ENCODE measurements around the gene ARL15. TPM values are rescaled to one million over a fixed set of nuclear protein-coding genes. Genes with fewer than 3 reads are reported as not detected.
A peak's percentile ranks its signal among the peaks of the same experiment; 100 is the strongest.

The ARL15 gene
- total RNA-seq, 1 experiment from 2014 or later, result 18.3 TPM

- no TSS peak for BruUV-seq (replicated peaks)
- Histone ChIP-seq H3K27ac (ENCODE audit: low read depth, low read length, poor library complexity, severe bottlenecking) (no peak overlapping the region), H3K36me3 (ENCODE audit: insufficient read depth, low read length, poor library complexity, severe bottlenecking) (no peaks in the 10 kb centered on the region), H3K9me3 (ENCODE audit: low read depth, low read length, poor library complexity, severe bottlenecking) (no peaks in the 10 kb centered on the region), H3K4me3 (ENCODE audit: low read depth, low read length, poor library complexity, severe bottlenecking) (no peak overlapping the region), H3K27me3 (replicated peaks; ENCODE audit: insufficient read depth, low read depth, low read length, poor library complexity) (no peaks in the 10 kb centered on the region), H3K4me1 (ENCODE audit: insufficient read depth, low read length, poor library complexity, severe bottlenecking) (no peaks in the 10 kb centered on the region)
- DNase-seq (ENCODE audit: low spot score), result no peak
- TF ChIP-seq EZH2 (IDR thresholded peaks at IDR 0.05; ENCODE audit: borderline replicate concordance, low read depth, low read length, poor library complexity, severe bottlenecking), result no peak
- intact Hi-C loops (cut with micrococcal nuclease; ENCODE audit: unreplicated experiment), result no loop called here
- POLR2A ChIA-PET (ENCODE audit: low non-redundant PET), result no interaction called here
- CTCF ChIA-PET, result no interaction called here
Observed at GRCh38 chr5:54162184-54162583, 148.2 kb downstream of the ARL15 start.

DNA sequence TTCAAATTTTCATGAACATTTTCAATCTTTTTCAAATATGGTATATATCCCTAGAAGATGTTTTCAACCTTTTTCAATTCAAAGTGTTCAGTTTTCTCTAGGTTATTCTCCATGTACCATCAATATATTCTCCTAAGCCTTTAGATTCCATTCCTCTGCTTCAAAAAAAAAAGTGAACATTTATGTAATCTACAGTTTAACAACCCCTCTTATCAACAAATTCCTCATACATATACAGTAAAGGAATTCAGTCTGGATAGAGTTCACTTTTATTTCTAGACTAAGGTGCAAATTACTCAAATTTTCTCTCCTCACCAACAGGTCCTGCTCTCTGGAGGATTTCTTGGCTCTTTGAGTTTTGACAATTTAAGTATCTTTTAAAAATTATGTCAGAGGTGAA lies 150.0 kb downstream of the ARL15 start:
- H3K9me3 ChIP-seq (ENCODE audit: low read depth, low read length, poor library complexity, severe bottlenecking), result no peaks in the 10 kb centered on the region
- ChIA-PET CTCF (no interaction called here), POLR2A (ENCODE audit: low non-redundant PET) (no interaction called here)
- H3K36me3 ChIP-seq (ENCODE audit: insufficient read depth, low read length, poor library complexity, severe bottlenecking), result no peaks in the 10 kb centered on the region
- intact Hi-C loops (cut with micrococcal nuclease; ENCODE audit: unreplicated experiment), result no loop called here
- DNase-seq (ENCODE audit: low spot score), result no peak
- H3K4me1 ChIP-seq (ENCODE audit: insufficient read depth, low read length, poor library complexity, severe bottlenecking), result no peaks in the 10 kb centered on the region
- no TSS peak for BruUV-seq (replicated peaks)
- no peaks in the 10 kb centered on the region for H3K27me3 ChIP-seq (replicated peaks; ENCODE audit: insufficient read depth, low read depth, low read length, poor library complexity)
- no peak overlapping the region for H3K27ac ChIP-seq (ENCODE audit: low read depth, low read length, poor library complexity, severe bottlenecking)
- H3K4me3 ChIP-seq (ENCODE audit: low read depth, low read length, poor library complexity, severe bottlenecking), result no peak overlapping the region
- no peak for TF ChIP-seq EZH2 (IDR thresholded peaks at IDR 0.05; ENCODE audit: borderline replicate concordance, low read depth, low read length, poor library complexity, severe bottlenecking)

GRCh38 chr5:54159893-54160195 lies 150.5 kb downstream of the ARL15 start:
- DNase-seq (ENCODE audit: low spot score), result no peak
- ChIA-PET CTCF (no interaction called here), POLR2A (ENCODE audit: low non-redundant PET) (no interaction called here)
- BruUV-seq (replicated peaks), result no TSS peak
- no peaks in the 10 kb centered on the region for H3K9me3 ChIP-seq (ENCODE audit: low read depth, low read length, poor library complexity, severe bottlenecking)
- H3K4me3 ChIP-seq (ENCODE audit: low read depth, low read length, poor library complexity, severe bottlenecking), result no peak overlapping the region
- TF ChIP-seq, protein P1, sequence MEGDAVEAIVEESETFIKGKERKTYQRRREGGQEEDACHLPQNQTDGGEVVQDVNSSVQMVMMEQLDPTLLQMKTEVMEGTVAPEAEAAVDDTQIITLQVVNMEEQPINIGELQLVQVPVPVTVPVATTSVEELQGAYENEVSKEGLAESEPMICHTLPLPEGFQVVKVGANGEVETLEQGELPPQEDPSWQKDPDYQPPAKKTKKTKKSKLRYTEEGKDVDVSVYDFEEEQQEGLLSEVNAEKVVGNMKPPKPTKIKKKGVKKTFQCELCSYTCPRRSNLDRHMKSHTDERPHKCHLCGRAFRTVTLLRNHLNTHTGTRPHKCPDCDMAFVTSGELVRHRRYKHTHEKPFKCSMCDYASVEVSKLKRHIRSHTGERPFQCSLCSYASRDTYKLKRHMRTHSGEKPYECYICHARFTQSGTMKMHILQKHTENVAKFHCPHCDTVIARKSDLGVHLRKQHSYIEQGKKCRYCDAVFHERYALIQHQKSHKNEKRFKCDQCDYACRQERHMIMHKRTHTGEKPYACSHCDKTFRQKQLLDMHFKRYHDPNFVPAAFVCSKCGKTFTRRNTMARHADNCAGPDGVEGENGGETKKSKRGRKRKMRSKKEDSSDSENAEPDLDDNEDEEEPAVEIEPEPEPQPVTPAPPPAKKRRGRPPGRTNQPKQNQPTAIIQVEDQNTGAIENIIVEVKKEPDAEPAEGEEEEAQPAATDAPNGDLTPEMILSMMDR (conservative IDR thresholded peaks at IDR 0.05; ENCODE audit: low read depth, low read length), result no peak
- no peak for TF ChIP-seq EZH2 (IDR thresholded peaks at IDR 0.05; ENCODE audit: borderline replicate concordance, low read depth, low read length, poor library complexity, severe bottlenecking)
- intact Hi-C loops (cut with micrococcal nuclease; ENCODE audit: unreplicated experiment), result no loop called here
- no peak overlapping the region for H3K27ac ChIP-seq (ENCODE audit: low read depth, low read length, poor library complexity, severe bottlenecking)
- no peaks in the 10 kb centered on the region for H3K36me3 ChIP-seq (ENCODE audit: insufficient read depth, low read length, poor library complexity, severe bottlenecking)
- H3K4me1 ChIP-seq (ENCODE audit: insufficient read depth, low read length, poor library complexity, severe bottlenecking), result no peaks in the 10 kb centered on the region
- no peaks in the 10 kb centered on the region for H3K27me3 ChIP-seq (replicated peaks; ENCODE audit: insufficient read depth, low read depth, low read length, poor library complexity)

DNA sequence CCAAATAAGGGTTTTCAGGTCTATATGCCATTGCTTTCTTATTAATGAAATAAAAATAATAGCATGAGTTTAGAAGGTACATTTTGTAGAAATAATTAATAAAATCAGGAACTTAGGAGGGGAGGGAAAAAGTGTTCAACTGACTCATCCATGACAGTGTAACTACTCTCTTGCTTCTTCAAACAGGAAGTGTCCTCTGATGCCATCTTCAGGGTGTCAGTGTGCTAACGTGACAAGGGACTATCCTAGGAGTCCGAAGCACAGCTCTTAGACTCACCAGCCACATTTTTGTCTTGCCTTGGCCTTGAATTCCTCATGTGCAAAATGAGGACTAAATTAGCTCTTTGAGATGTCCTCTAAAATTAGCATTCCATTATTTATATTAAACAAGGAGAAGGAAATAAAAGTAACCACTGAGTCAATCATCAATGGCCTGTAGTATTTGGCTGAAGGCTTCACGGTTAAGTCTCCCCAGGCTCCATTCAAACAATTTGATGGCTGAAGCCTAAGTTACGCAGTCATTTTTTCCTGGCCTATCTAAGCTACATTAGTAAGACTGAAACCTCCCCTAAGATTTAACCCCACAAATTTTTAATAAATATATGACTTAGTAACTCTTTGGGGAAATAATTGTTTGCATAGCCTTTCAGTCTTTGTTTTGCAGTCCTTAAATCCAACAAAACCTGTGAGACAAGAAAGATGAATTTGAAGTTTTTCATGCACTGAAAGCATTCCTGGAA lies 151.1 kb downstream of the ARL15 start:
- no peaks in the 10 kb centered on the region for H3K9me3 ChIP-seq (ENCODE audit: low read depth, low read length, poor library complexity, severe bottlenecking)
- H3K36me3 ChIP-seq (ENCODE audit: insufficient read depth, low read length, poor library complexity, severe bottlenecking), result no peaks in the 10 kb centered on the region
- TF ChIP-seq, protein P1 (conservative IDR thresholded peaks at IDR 0.05; ENCODE audit: low read depth, low read length), result peak; percentile 41
- no peak for TF ChIP-seq EZH2 (IDR thresholded peaks at IDR 0.05; ENCODE audit: borderline replicate concordance, low read depth, low read length, poor library complexity, severe bottlenecking)
- CTCF ChIA-PET, result no interaction called here
- no peaks in the 10 kb centered on the region for H3K4me1 ChIP-seq (ENCODE audit: insufficient read depth, low read length, poor library complexity, severe bottlenecking)
- intact Hi-C loops (cut with micrococcal nuclease; ENCODE audit: unreplicated experiment), result no loop called here
- peak; percentile 61 for DNase-seq (ENCODE audit: low spot score)
- H3K4me3 ChIP-seq (ENCODE audit: low read depth, low read length, poor library complexity, severe bottlenecking), result no peak overlapping the region
- H3K27me3 ChIP-seq (replicated peaks; ENCODE audit: insufficient read depth, low read depth, low read length, poor library complexity), result no peaks in the 10 kb centered on the region
- no TSS peak for BruUV-seq (replicated peaks)
- H3K27ac ChIP-seq (ENCODE audit: low read depth, low read length, poor library complexity, severe bottlenecking), result no peak overlapping the region
- POLR2A ChIA-PET (ENCODE audit: low non-redundant PET), result interaction anchor here (0.7 kb wide), 1 partner anchor 242 kb away, joined by 4 read pairs; no protein-coding TSS in a partner anchor
